IPS-18c (cell line): ENCODE data around the gene SMLR1.
"Not testable (repeated sequence)": the region's sequence is repeated elsewhere in the genome, so short reads cannot be mapped to it uniquely, and the experiment has no call there.

Experiments used
- H3K4me3 ChIP-seq: 2 replicates; pipeline ENCODE4 v1.7.0; 2013; ENCODE audit warnings: low read depth, mild to moderate bottlenecking, low read length, moderate library complexity; ENCODE audit not compliant: insufficient read depth
- H3K9me3 ChIP-seq: one replicate; pipeline ENCODE4 v1.6.1; 2013; ENCODE audit warnings: mild to moderate bottlenecking, low read length, moderate library complexity; ENCODE audit not compliant: control insufficient read depth, insufficient read depth

Gene SMLR1

DNA sequence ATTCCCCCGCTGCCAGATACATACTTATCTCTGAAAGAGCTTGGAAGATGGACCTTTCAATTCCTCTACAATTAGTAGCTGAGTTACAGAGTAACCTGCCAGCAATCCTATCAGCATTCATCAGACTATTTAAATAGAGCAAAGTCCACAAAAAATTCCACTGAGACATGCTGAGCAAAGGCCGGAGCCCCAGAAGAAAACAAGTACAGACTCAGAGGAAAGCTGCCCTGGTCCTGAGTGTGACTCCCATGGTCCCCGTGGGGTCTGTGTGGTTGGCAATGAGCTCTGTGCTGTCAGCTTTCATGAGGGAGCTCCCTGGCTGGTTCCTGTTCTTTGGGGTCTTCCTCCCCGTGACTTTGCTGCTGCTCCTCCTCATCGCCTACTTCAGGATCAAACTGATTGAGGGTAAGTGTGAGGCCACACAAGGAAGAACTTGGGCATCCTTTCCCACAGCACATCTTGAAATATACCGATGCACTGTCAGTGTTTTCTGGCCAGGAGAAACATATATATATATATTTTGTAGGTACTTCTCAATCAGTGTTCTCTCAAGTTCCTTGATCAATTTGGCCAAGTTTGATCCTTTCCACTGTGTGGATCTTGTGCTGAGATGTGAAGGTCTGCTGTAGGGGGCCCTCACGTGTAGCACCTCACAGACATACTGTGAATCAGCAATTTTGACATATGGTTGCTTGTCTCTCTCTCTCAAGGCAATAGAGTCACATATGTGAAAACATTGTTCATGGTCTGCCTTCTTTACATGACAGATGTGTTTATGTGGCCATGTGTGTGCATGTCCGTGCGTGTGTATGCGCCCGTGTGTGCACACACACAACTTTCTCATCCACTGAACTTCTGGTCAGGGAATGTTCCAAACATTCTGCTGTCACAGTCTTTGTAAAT, at the start of gene SMLR1:
Gene SMLR1, plus strand, starts transcription at position 160 of the 903 bp plus-strand sequence. Its CDS starts 8 bp downstream, at position 168.
- H3K9me3 ChIP-seq = no peaks in the 10 kb centered on the region
- H3K4me3 ChIP-seq = no peak within 1 kb of the TSS

DNA sequence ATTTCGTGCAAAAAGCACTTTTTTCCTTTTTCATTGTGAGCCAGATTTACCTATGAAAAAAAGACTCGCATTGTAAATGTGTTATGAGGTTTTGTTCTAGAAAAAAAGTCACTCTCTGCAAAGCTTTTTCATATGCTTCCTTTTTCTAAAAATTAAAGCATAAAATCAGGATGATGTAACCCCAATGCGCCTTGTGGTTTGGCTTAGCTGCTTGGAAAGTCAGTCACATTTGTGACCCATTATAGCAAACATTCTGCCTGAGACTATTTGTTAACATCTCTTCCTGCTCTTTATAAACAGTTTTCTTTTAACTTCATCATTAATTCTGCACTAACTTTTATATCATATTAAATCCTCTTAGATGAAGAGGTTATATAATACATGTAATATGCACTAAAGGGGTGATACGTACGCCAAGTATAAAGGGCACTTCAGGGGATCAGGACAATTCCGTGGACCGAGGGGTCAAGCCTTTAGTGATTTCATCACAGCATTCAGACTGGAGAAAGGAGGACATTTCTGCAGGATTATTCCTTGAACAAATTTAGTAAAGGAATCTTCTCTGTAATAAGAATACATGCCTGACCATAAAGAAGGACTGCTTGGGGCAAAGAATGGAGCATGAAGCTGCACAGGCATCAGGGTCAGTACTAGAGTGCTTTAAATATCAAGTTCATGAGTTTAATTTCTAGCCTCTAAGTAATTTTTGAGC, 48.1 kb upstream of the SMLR1 start:
- peaks cover 2% of the 10 kb centered on the region for H3K9me3 ChIP-seq
- no peak overlapping the region for H3K4me3 ChIP-seq

DNA sequence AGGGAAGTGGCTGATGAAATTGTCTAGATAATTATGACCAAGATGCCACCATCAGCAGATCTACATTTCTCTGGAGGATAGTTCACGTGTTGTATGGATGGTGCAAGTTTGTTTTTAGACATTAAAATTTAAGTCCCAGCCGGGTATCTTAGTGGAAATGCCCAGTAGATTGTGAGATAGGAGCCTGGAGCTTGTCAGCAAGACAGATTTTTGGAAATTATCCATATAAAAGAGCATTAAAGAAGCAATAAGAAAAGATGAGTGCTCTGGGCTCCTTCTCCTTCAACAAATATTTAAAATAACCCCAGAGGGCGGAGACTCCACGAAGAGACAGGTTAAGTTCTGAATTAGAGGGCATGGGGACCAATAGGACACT, 47.6 kb upstream of the SMLR1 start:
- Histone ChIP-seq H3K9me3 (peaks cover 2% of the 10 kb centered on the region), H3K4me3 (no peak overlapping the region)

DNA sequence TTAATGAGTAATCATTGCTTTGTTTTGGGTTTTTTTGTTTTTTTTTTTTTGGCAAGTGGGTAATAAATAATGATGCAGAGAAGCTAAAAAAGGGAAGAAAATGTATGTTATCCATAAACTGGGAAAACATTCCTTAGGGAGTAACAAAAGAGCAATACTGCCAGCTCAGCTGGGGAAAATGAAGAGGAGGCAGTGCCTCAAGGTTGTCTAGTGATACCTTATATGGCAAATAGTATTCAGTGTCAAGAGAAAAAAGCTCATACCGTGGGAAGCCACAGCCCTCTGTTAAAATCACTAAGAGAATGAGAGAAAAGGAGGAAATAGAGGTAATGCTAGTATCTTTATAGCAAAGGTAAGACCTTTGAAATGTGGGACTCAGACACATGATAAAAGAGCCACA, 47.1 kb upstream of the SMLR1 start:
- H3K4me3 ChIP-seq = no peak overlapping the region

DNA sequence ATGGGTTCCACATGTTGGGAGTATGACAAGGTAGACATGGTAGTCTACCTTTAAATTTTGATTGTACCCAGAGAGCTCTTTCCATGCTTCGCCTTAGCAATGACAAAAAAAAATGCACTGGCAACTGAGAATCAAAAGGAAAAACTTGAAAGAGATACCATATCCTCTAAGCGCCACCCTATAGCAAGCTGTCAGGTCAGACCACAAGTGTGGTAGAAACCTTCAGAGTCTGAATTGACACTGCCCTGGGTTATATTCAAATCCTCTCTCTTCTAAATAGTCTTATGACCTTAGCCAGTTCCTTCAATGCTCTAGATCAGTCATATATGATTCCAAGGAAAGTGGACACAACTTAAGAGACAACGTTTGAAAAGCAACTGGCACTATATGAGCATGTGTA, 45.6 kb upstream of the SMLR1 start:
- H3K4me3 ChIP-seq = no peak overlapping the region
- peaks cover 2% of the 10 kb centered on the region for H3K9me3 ChIP-seq

More for the DNA sequence above, 47.1 kb upstream of the SMLR1 start:
- H3K9me3 ChIP-seq = peaks cover 2% of the 10 kb centered on the region

DNA sequence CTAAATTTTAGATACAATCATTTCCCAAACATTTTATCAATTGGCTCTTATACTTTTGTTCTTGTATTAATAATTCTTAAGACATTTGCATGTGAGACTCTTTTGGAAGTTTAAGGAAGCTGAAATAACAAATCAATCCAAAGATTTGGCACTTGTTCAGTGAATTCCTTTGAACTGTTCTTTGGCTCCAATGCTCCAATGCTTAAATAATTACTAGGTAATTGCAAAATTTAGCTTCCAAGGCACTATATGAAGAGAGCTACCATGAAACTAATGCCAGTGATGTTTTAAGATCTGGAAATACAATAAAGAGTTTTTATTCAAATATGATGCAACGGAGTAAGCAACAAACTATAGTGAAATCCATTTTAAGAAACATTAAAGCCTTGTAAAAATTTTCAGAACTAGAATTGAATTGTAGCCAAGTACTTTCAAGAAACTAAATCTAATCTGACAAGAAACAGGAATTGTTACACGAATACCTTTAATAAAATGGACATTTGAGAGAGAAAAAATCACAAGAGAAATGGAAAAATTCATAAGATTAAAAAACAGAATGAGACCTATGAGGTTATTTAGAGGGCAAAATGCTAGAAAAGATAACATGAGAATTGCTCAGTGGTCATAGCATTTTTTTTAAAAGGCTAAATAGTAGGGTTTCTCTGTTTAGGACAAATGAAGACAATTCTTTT, 43.6 kb upstream of the SMLR1 start:
- Histone ChIP-seq H3K9me3 (peaks cover 2% of the 10 kb centered on the region), H3K4me3 (no peak overlapping the region)

DNA sequence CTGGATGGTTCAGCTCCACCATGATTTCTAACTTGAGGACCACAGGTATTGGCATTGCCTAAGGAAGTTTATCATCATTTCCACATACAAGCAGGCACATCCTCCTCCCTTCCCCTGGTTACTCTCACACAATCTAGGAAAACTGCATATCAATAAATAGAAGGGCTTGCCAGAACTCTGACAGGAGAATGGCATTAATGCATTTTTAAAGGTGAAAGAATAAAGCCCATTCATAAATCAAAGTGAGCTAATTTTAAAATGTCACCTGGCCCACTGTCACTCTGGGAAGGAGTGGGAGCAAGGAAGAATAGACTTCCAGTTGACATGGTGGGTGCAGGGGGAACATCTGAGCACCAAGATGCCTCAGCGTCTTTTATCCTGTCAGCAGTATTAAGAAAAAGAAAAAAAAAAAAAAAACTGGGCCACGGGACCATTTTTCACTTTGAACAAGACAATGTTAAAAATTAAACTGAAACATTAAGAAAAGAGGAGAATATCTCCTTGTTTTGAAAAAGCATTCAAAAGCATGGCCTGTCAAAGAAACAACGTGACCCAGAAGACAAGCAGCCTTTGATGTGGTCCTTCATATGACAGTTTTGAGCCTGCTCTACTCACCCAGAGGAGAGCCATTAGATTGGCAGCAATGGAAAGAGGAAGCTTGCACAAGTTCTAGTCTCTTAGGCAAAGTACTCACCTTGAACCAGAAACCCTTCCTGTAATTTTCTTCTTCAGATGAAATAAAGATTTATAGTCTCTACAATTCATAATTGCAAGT, 39.3 kb upstream of the SMLR1 start:
- no peak overlapping the region for H3K4me3 ChIP-seq

DNA sequence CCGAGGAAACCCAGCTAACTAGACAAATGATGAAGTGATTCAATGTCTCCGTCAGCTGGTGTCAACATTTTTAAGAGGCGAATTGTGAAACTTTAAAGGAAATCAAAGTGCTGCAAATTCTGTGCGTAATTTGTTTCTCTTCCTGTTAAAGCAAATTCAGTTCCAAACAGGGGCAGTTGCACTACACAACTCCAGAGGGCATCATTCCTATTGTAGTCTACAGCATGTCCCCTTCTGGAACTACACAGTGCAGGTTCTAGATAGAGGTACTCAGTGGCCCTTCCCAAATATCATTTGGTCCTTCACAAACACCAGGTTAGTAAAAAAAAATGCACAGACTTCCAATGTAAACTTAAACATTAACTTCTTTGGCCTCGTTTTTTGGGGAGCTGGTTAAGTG, 38.3 kb upstream of the SMLR1 start:
- H3K9me3 ChIP-seq = no peaks in the 10 kb centered on the region
- H3K4me3 ChIP-seq = no peak overlapping the region

More for the DNA sequence above, 39.3 kb upstream of the SMLR1 start:
- no peaks in the 10 kb centered on the region for H3K9me3 ChIP-seq

DNA sequence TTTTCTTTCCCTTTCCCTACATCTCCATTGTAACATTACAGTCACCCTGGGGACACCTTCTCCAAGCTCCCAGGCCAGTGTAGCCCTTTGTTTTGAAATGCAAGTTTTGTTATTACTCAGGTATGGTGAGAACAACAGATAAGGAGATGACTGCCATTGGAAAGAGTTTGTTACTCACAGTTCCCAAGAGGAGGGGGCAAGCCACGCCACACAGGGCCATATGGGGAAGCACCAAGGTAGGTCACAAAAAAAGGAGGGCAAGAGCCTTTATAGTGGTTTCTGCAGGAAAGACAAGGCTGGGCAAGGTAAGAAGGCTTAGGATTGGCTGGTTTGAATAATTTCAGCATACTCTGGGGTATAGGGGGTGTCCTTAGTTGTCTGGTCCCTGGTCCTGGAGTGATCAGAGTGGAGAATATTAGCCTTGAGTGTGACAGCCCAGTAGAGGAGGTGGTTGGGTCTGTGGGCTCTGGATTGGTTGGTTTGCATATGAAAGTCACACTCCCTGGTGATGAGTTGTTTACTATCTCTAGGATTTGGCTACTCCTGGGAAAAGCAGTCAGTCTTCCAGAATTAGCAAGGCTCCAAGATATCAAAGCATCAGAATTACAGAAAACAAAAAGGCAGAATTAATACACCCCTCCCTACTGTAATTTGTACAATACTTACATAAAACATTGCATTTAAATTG, 33.1 kb upstream of the SMLR1 start:
- H3K9me3 ChIP-seq = no peaks in the 10 kb centered on the region
- no peak overlapping the region for H3K4me3 ChIP-seq

DNA sequence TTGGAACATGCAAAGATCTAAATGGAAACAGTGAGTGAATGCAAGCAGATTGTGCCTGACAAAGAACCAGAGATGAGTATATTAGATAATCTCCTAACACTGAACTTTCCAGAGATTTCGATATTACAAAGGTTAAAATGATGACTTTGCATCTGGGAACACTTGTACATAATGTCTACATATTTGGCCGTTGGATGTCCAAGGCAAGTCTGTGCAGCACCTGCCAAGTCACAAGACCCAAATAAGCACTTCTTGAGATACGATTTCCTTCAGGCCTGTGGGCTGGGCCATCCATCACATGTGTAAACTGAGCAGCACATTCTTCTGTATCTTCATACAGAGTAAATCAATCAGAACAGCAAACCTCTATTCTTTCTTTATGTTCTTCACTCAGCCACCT, 32.5 kb upstream of the SMLR1 start:
- H3K4me3 ChIP-seq = no peak overlapping the region
- no peaks in the 10 kb centered on the region for H3K9me3 ChIP-seq

DNA sequence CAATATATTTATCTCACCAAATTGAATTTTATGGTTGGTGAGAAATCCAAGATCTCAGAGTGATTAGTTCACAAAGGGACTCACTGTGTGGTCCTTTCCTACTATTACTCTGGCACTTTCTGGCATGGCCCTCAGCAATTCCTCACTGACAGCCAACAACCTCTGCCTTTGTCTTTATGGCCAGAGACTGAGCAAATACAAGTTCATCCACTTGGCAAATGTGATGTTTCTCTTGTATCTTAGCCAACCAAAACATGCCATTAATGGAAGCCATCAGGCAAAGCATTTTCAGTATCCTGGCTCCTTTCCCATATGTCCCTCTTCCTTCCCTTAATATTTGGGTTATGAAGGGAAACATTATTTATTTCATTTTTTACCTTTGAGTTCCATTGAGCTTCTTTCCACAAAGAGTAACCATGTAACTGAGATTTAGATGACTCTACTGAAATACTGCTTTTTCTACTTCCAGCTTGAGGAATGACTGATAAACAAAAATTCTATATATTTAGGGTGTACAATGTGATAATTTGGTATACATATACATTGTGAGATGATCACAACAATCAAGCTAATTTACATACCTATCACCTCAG, 30.8 kb upstream of the SMLR1 start:
- H3K4me3 ChIP-seq = no peak overlapping the region
- H3K9me3 ChIP-seq = no peaks in the 10 kb centered on the region

DNA sequence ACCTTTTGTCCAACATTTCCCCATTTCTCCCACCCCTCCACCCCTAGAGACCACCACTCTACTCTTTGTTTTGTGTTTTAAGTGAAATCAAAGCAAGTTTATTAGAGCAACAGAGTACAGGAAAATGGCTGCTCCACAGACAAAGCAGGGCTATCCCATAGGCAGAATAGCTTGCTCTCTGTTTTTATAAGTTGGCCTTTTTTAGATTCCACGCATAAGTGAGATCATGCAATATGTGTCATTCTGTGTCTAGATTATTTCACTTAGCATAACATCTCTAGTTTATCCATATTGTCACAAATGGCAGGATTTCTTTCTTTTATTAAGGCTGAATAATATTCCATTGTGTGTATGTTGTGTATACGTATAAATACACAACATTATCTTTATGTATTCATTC, 30.1 kb upstream of the SMLR1 start:
- H3K4me3 ChIP-seq = no peak overlapping the region
- H3K9me3 ChIP-seq = peaks cover 2% of the 10 kb centered on the region

DNA sequence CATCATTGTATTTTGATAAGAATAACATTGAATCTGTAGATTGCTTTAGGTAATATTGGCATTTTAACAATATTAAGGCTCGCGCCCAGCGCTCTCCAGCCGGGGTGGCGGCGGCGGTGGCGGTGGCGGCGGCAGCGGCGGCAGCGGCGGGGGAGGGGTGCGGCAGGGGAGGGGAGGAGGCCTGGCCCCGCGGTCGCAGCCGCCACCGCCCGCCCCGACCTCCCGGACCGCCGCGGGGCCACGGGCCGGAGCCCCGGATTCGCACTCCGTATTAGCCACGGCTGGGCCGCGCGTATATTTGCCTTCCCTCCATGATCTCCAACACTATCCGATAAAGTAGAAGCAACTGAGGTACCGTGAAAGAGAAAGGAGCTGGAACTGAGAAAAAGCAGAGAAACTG, 25.8 kb upstream of the SMLR1 start:
- not testable (repeated sequence) for H3K4me3 ChIP-seq, H3K9me3 ChIP-seq

DNA sequence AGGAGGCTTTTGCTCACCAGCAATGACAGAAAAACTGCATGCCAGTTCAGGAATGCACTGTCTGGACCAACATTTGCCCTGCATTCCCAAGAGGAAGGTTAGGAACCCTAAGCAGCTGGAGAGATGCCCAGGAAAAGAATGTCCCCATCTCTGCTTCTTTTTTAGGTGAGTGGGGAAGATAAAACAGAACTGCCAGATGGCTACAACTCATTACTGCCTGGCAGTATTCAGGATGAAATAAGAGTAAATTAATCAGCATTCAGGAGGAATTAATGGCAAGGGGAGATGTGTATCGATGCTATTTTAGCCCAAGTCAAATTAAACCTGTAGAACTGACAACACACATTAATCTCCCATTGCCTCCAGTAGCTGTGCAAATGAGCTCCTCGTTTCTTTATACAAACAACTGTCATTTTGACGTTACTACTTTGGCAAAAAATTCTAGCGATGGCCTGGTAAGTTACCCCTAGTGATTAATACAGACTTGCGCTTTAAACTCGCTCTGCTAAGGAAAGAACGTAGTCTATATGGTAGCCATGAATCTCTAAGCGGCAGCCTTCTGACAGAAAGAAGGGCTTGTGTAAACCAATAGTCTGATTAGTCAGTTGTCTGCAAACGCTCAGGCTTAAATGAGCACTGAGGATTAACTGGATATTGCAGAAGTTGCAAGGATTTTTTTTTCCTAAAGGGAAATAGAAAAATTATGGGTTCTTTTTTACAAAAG, 16.7 kb upstream of the SMLR1 start:
- Histone ChIP-seq H3K9me3 (no peaks in the 10 kb centered on the region), H3K4me3 (no peak overlapping the region)

DNA sequence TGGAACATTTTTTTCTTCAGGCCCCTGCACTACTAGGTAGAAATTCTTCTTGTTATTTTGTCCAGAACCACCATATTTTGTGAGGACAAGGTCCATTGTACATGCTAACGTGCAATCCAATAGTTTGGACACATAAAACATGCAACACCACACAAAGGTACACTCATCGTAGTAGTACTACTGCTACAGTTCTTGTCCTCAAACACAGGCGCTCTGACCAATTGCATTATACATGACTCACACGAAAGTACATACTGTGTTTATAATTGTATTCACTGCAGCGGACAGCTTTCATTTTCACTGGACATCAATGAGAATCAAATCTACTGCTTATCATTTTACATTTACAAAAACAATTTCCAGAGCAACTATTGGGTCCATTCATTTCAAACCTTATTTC, 15.3 kb upstream of the SMLR1 start:
- no peak overlapping the region for H3K4me3 ChIP-seq
- H3K9me3 ChIP-seq = no peaks in the 10 kb centered on the region

DNA sequence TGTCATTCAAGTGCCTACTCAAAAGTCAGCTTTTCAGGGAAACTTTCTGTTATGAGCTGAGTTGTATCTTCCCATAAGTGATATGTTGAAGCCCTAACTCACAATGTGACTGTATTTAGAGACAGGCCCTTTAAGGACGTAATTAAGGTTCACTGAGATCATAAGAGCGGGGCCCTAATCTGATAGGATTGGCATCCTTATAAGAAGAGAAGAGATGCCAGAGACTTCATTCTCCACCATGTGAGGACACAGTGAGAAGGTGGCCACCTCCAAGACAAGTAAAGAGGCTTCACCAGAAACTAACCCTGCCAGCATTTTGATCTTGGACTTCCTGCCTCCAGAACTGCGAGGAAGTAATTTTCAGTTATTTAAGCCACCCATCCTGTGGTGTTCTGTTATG, 12.7 kb upstream of the SMLR1 start:
- Histone ChIP-seq H3K9me3 (no peaks in the 10 kb centered on the region), H3K4me3 (no peak overlapping the region)
